NT2/D1 (cell line): ENCODE measurements around the gene OTOP2.

Experiments used
- DNase-seq: peaks from one replicate; pipeline ENCODE4 v3.0.0-alpha.2; 2011; ENCODE audit warnings: low read depth, low spot score
- H3K27me3 ChIP-seq: 2 replicates; pipeline ENCODE4 v1.6.0; 2011; ENCODE audit warnings: mild to moderate bottlenecking; ENCODE audit not compliant: insufficient read length, insufficient read depth
- H3K36me3 ChIP-seq: 2 replicates; pipeline ENCODE4 v1.6.1; 2011; ENCODE audit warnings: mild to moderate bottlenecking, low read length, mixed read lengths; ENCODE audit not compliant: insufficient read depth, insufficient read length
- H3K4me1 ChIP-seq: 2 replicates; pipeline ENCODE4 v1.5.1; 2011; ENCODE audit not compliant: insufficient read depth, insufficient read length
- H3K4me3 ChIP-seq: 2 replicates; pipeline ENCODE4 v1.5.1; 2011; ENCODE audit warnings: low read depth; ENCODE audit not compliant: insufficient read length
- H3K9ac ChIP-seq: 2 replicates; pipeline ENCODE4 v1.6.0; 2011; ENCODE audit warnings: low read depth; ENCODE audit not compliant: insufficient read length
- H3K9me3 ChIP-seq: 2 replicates; pipeline ENCODE4 v1.5.1; 2011; ENCODE audit warnings: mild to moderate bottlenecking, low read length; ENCODE audit not compliant: insufficient read depth
- SUZ12 ChIP-seq: IDR thresholded peaks from 2 replicates; pipeline ENCODE4 v1.6.1; 2011; ENCODE audit not compliant: insufficient read length, insufficient read depth; ENCODE audit errors: extremely low read depth
- YY1 ChIP-seq: IDR thresholded peaks from 2 replicates; pipeline ENCODE4 v1.6.1; 2011; ENCODE audit not compliant: insufficient read length, insufficient read depth
- ZNF274 ChIP-seq: IDR thresholded peaks from 2 replicates; pipeline ENCODE4 v1.6.1; 2011; ENCODE audit warnings: mild to moderate bottlenecking, low read depth, low read length

Gene OTOP2

GRCh38 chr17:74930535-74931036 is 6.5 kb downstream of the OTOP2 start:
- DNase-seq, result no peak
- Histone ChIP-seq H3K4me1 (peaks cover 6% of the 10 kb centered on the region), H3K9ac (no peak overlapping the region), H3K36me3 (no peaks in the 10 kb centered on the region), H3K9me3 (no peaks in the 10 kb centered on the region), H3K27me3 (peaks cover 60% of the 10 kb centered on the region), H3K4me3 (no peak overlapping the region)
- TF ChIP-seq YY1, result no peak
- no peak for TF ChIP-seq SUZ12
- TF ChIP-seq ZNF274, result no peak

- peak overlapping the region; percentile 36 for H3K4me3 ChIP-seq
- H3K9ac ChIP-seq, result peak overlapping the region; percentile 51
- no peaks in the 10 kb centered on the region for H3K9me3 ChIP-seq
- no peak for TF ChIP-seq YY1
- peaks cover 6% of the 10 kb centered on the region for H3K4me1 ChIP-seq
- peaks cover 74% of the 10 kb centered on the region for H3K27me3 ChIP-seq
- DNase-seq, result no peak
- no peaks in the 10 kb centered on the region for H3K36me3 ChIP-seq
Observed at GRCh38 chr17:74935048-74935447, 11.0 kb downstream of the OTOP2 start.

- no peak for DNase-seq
- peaks cover 6% of the 10 kb centered on the region for H3K4me1 ChIP-seq
- no peaks in the 10 kb centered on the region for H3K36me3 ChIP-seq
- peak within 1 kb of the TSS; percentile 51 for H3K9ac ChIP-seq
- TF ChIP-seq YY1 (no peak), SUZ12 (peak; percentile 99)
- H3K9me3 ChIP-seq, result no peaks in the 10 kb centered on the region
- peaks cover 74% of the 10 kb centered on the region for H3K27me3 ChIP-seq
- H3K4me3 ChIP-seq, result peak within 1 kb of the TSS; percentile 36
Observed at GRCh38 chr17:74935585-74936469, 11.8 kb downstream of the OTOP2 start, which contains the start of gene OTOP3. TSS of gene OTOP3 (plus strand) at chr17:74935898. CDS start at chr17:74935922, 24 bp downstream.

GRCh38 chr17:74936470-74936799 is 12.4 kb downstream of the OTOP2 start:
- no peak for DNase-seq
- peaks cover 6% of the 10 kb centered on the region for H3K4me1 ChIP-seq
- no peaks in the 10 kb centered on the region for H3K36me3 ChIP-seq
- H3K27me3 ChIP-seq, result peaks cover 73% of the 10 kb centered on the region
- no peaks in the 10 kb centered on the region for H3K9me3 ChIP-seq
- H3K4me3 ChIP-seq, result peak overlapping the region; percentile 36
- H3K9ac ChIP-seq, result no peak overlapping the region
- TF ChIP-seq SUZ12 (no peak), ZNF274 (no peak), YY1 (no peak)

GRCh38 chr17:74937064-74938051 is 13.3 kb downstream of the OTOP2 start:
- Histone ChIP-seq H3K27me3 (peaks cover 77% of the 10 kb centered on the region), H3K4me3 (no peak overlapping the region), H3K4me1 (peaks cover 6% of the 10 kb centered on the region), H3K36me3 (no peaks in the 10 kb centered on the region), H3K9me3 (no peaks in the 10 kb centered on the region), H3K9ac (no peak overlapping the region)
- DNase-seq, result no peak
- TF ChIP-seq ZNF274 (no peak), SUZ12 (no peak), YY1 (no peak)

GRCh38 chr17:74938194-74938950 is 14.3 kb downstream of the OTOP2 start:
- no peak overlapping the region for H3K4me3 ChIP-seq
- peaks cover 71% of the 10 kb centered on the region for H3K27me3 ChIP-seq
- no peaks in the 10 kb centered on the region for H3K9me3 ChIP-seq
- no peaks in the 10 kb centered on the region for H3K36me3 ChIP-seq
- no peak for TF ChIP-seq SUZ12
- H3K9ac ChIP-seq, result no peak overlapping the region
- no peak for DNase-seq
- H3K4me1 ChIP-seq, result peaks cover 6% of the 10 kb centered on the region
